GM19025 (cell line): ENCODE data around the gene SIGLEC1.

ENCODE experiments used
- ATAC-seq: cut with Tn5 transposase; IDR thresholded peaks from one replicate; pipeline ENCODE4 v1.9.1; 2021; ENCODE audit warnings: mild to moderate bottlenecking, low read depth, moderate library complexity; ENCODE audit not compliant: unreplicated experiment

Gene SIGLEC1

DNA sequence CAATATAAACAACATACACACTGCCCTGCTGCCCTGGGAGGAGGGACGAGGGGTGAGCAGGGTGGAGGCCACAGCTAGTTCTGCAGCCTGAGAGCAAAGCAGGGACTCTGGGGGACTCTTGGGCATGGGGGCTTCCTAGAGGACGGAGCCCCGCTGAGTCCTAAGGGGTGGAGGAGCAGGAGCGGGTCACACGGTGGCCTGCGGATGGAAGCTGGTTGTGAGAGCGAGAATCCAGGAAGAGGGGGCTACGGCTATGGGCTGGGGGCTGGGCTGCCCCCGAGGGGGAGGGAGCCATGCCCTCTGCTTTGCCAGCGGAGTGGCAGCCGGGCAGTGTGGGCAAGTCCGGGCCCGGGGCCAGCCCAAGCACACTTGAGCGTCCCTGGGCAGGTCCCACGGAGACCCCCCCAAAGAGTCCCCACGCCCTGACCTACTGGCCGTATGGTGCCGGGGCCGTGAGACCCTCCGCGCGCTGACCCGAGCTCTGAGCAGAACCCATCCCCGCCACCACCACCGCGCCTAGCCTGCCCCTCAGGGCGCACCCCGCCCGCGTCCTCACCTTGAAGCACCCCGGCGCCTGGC, 31.0 kb downstream of the SIGLEC1 start:
- ATAC-seq: no peak

DNA sequence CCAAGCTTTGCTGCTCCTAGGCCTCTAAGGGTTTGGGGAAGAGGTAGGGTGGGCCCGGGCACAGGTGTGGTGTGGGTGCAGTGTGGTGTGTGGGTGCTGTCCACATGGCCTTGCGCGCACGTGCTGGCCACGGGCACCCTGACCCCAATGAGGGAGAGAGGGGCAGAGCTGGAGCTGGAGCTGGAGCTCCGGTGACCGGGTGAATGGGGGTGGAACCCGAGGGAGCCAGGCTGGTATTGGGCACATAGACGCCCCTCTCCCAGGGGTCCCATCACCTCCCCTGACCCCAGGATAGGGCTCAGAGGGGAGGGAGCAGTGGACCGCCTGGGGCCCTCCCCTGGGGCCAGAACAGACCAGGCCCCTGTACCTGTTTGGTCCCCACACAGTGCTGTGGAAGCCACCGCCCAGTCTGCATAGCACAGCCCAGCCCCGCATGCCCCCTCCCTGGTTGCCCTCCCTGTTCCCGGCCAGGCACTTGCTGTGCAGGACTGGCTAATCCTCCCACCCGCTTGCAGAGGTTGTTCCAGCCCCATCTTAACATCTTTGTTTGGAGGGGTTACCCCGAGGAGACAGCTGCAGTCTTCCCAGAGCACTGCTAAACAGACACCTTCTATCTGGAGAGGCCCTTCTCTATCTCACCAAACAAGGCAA, 31.6 kb downstream of the SIGLEC1 start:
- no peak for ATAC-seq

DNA sequence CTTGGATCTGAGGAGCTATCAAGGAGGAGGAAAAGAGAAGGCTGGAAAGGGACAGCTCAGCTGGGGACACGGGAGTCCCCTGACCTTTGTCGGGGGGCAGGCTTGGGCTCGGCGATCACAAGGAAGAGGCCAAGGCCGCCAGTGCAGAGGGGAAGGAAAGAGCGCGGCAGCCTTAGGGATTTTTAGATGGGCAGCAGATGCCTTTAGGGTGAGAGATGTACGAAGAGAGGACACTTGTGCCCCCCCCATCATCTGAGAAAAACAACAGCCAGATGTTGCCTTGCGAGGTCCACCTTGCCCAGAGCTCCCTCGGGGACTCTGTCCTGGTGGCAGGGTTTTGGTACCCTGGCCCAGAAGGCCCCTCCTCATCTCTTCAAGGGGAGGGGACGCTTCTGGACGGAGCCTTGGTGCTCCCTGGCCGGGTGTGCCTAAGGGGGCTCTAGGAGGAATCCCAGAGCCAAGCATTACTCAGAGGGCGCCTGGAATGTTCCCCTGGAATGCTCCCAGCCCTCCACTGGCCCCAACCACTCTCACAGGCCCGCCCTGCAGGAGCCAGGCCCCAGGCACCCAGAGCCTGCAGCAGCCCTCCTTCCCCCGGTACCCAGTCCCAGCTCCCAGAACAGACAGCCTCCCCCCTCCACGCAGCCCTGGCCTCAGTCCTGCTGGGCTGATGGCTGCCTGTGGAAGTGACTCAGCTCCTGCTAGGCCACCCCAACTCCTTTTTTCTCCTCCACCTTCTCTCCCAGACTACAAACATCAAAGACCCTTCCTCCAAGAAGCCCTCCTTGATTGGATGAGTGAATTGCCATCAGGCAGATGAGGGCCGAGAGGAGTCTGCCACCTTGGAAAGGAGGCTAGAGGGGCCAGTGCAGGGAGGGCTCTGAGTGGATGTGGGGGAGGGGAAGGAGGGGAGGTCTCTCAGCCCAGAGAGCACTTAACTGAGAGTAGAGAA, 32.4 kb downstream of the SIGLEC1 start:
- no peak for ATAC-seq

DNA sequence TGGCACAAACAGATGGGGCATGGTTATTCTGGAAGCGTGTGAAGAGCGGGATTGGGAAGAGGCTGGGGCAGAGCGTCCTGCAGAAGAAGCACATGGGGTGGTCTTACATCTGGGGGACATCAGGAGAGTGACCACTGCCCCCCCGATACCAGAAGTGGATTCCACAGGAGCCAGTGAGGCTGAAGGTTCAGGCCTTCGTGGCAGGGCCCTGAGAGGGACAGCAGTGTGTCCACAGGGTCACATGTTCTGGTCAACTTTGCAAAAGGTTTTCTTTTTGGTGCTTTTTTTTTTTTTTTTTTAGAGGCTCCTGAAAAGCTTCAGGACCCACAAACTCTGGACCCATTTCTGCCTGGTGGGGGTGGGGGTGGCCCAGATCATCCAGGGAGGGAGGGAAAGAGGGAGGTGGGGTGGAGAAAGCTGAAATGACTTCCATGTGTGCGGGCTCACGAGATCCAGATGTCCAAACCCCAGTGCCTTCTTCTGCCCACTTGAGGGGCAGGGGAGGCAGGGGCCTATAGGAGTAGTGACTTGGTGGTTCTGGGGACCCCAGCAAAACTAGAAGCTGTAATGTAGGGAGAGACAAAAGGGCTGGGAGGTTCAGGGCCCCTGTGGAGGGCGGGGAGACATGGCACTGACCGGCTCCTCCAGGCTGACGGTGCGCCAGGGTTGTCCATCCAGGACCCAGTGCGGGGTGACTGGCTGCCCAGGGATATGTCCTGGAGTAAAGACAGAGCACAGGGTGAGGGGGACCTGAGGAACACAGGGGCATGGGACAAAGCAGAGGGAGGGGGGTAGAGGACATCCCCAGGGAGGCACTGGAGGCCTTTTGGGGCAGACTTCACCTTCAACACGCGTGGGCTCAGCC, 33.3 kb downstream of the SIGLEC1 start:
- ATAC-seq: no peak

DNA sequence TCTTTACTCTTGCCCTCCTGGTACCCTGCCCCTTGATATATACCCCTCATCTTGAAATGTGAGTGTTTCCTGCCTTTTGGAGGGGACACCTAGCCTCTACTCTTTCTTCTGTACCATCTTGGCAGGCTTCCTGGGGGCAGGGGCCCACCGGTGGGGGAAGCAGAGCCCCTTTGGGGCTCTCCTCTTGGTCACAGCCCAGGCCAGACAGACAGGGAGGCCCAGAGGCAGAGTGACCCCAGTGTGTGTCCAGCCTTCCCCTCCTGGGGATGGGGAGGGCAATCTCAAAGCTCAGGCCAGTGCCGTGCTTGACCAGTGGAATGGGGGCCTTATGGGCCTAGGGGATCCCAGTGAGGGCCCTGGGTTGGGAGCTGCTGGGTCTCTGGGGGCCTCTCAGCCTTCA, 34.2 kb downstream of the SIGLEC1 start:
- ATAC-seq: no peak

DNA sequence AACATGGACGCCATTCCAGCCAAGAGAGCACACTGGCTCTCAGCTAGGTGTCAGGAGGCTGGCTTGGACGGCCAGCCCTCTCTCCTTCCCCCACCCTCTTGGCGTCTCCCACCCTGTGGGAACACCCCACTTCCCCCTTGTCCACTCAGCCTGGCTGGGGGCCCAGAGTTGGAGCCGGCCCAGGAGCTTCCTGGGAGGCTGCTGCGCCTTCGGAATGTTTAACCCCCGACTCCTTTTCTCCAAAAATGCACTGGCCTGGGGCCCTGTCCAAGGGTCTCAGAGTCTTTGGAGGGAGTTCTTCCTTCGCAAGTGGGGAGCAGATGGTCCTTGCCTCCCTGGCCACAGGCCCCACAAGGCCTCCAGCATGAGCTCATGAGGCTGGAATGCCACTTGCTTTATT, 34.7 kb downstream of the SIGLEC1 start:
- no peak for ATAC-seq

DNA sequence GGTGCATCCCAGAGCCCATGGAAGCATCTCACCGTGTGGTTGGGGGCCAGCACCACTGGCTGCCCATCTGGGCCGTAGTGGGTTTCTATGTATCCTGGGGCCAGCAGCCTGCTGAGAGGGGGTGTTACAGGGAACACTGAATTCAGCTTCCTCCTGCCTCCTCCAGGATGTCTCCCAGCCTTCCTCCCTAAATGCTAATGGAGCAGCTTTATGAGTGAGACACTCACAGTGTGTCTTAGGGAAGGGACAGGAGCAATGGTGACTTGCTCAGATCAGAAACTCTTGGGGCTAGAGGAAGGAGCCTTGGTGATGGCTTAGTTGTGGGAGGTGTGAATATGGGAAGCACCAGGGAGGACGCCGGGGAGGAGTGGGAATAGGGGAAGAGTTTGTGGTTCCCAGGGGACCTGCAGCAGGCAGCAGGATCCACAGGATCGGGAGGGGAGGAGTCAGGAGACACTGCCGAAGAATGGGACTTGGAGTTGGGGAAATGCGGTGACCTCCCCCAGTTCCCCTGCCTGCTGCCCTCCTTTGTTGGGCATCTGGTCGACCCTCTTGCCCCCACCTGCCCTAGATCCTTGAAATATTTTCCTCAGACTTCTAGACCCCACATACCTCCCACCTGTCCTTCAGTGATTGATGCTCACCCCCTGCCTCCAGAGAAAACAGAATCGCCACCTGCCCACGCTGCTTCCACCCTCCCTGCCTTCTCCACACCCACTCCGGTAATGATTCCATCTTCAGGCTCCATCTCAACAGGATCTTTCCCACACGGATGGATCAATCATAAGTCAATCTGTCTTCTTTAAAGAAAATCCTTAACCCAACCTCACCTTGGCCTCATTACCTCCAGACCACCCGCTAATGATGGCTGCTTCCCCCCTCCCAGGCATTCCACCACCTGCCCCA, 37.2 kb downstream of the SIGLEC1 start:
- ATAC-seq: no peak

DNA sequence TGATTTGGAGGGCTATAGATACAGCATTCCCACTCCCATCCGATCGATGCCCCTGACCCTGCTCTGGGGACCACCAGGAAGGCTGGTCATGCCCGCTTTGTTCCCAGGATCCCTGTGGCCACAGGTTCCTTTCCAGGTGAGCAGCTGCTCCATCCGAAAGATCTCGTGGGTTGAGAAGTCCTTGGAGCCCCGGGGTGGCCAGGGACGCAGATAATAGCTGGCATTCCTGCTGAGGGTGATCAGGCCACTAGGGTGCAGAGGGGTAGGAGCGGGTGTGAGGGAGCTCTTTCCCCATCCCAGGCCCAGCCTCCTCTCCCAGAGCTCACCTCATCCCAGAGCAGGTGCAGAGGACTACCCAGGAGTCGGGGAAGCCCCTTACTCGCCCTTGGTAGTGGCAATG, 38.0 kb downstream of the SIGLEC1 start:
- ATAC-seq: no peak

DNA sequence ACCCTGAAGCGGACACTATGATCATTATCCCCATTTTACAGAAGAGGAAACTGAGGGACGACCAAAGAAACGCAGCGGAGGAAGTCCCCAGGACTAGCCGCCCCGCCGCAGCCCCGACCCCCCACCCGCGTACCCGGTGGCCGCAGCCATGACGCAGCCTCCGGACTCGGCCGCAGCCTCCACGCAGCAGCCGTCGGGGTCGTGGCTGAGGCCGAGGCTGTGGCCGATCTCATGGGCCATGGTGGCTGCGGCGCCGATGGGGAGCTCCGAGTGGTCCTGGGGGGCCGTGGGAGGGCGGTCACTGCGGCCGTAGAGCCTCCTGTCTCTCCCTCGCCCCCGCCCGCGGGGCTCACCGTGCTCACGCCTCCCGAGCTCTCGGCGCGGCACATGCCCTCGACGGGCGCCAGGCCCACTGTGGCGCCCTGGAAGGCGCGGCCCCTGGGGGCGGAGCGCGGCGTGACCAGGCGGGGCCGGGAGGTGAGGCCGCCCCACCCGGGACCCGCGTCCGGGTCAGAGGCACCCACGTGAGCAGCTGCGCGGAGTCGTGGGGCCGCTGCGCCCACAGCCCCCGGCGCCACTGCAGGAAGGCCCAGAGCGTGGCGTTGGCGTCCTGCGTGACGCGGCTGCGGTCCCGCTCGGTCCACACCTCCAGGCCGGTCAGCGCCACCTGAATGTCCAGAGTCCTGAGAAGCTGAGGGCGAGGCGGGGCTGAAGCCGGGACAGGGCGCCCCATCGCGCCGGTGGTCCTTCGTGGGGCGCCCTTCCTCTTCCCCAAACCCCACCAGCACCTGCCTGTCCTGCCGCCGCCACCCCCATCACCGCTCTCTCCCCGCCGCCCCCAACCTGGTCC, 39.0 kb downstream of the SIGLEC1 start:
- no peak for ATAC-seq

DNA sequence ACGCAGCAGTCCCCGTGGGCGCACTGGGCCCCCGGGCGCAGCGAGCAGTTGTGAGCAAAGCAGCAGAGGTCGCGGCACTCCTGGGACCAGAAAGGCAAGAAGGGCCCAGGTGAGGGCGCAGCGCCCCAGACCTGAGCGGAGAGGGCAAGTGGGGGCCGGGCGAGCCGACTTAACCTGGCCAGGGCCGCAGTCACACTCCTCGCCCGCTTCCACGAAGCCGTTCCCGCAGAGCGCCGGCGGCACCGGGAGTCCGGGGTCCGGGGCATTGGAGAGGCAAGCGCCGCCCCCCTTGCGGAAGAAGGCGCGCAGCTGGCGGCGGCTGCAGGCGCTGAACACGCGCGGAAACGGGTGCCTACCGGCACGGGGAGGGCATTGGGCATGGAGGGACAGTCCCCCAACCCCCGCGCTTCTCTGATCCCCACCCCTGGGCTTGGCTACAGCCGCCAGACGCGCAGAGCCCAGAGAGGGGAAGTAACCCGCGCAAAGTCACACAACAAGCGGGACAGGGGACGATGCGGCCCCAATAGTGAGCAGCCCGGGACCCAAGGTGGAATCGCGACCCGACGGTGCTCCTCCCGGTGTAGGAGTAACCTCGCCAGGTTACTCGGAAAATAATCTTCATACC, 39.7 kb downstream of the SIGLEC1 start:
- ATAC-seq: no peak

DNA sequence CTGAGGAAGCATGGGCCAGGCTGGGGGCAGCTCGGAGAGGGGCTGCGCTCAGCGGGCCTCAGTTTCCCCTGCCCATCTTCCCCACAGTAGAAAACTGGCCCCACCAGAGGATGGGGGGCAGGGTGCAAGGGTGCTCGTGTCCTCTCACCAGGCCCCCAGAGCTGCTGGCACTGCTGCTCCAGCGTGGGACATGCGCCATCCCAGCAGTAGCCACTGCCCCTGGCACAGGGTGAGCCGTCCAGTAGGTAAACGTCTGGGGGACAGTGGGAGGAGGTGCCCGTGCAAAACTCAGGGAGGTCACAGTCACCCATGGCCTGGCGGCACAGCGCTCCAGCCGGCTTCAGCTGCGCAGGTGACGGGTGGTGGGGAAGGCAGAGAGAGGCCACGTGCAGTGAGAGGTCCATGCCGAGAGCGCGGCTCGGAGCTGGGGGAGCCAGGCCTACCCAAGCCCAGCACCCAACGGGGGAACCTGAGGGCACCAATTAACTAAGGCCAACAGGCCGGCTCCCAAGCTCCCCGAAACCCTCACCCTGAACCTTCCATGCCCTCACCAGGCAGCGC, 40.3 kb downstream of the SIGLEC1 start:
- ATAC-seq: no peak

DNA sequence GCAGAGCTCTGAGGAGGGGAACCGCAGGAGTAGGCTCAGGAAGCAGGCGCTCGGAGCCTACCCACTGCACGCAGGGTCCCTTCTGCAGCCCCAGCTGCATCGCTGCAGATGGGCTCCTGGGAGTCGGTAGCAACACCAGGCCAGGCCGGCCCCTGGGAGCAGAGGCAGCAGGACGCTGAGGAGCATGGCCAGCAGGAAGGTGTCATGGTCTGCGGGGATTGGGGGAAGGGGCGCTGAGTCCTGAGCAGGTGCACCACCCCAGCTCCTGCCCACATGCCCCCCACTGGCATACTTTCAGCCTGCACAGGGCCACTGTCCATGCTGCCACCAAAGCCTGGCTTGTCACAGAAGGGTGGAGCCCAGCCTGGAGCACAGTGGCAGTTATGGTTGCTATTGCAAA, 41.5 kb downstream of the SIGLEC1 start:
- ATAC-seq: no peak

DNA sequence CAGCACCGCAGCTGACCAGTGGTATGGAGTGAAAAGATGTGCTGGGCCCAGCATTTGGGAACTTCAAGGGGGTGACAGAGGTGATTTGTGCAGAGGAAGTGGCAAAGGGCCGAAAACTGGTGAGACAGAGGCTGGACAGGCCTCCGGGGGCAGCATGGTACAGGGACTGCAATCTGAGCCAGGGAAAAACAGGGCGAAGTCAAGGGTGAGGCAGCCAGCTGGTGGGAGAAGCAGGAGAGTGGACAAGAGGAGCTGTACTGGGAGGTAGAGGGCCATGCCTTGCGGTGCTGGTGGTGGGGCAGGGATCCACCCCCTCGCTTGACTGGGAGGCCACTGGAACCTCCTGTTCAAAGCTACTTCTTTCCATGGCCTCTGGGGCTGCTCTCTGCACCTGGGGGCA, 41.9 kb downstream of the SIGLEC1 start:
- no peak for ATAC-seq

DNA sequence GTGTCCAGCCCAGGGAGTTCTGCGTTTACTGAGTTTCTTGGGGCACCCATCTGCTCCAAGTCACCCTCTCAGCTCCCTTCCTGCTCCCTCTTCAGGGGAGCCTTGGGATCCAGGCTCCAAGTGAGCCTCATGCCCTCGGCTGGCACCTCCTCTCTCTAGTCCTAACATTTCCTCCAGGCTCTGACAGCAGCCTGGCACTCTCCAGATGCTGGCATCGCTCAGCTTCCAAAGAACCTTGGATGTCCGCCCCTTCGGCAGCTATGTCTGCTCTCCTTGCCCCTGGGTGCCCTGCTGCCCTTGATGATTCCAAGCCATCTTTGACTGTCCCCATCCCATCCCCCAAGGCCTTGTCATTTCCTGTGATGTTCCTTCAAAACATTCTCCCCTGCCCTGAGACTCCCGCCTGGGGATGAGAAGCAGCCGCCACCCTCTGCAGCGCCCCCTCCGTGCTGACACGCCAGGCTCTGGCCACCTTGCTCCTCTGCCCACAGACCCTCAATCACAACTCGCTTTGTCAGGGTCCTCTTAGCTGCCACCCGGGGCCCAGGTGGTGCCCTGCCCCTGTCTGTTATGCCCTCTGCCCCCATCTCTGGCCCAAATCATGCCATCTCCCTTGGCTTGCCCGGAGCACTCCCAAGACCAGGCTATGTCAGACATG, 42.6 kb downstream of the SIGLEC1 start:
- no peak for ATAC-seq

DNA sequence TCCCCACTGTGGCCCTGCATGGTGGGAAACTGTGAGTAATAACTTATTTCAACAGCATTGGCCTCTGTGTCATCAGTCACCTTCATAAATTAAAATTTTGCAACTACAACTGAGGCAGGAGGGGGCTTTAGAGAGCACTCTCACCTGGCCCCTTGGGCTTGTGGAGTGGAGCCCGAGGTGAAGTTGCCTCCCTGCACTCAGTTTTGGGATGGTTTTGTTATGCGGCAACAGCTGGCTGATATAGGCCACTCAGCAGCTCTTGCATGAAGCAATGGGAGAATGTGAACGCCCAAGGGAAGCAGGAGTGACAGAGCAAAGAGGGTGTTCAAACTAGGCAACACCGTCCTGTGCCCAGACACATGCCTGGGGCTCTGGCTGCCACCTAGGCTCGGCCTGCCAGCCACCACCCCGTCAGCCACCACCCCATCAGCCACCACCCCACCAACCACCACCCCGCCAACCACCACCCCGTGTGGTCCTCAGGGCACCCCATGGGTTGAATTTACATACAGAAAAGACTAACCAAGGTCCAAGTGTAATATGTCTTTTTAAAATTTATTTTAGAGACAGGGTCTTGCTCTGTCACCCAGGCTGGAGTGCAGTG, 44.9 kb downstream of the SIGLEC1 start:
- ATAC-seq: no peak

DNA sequence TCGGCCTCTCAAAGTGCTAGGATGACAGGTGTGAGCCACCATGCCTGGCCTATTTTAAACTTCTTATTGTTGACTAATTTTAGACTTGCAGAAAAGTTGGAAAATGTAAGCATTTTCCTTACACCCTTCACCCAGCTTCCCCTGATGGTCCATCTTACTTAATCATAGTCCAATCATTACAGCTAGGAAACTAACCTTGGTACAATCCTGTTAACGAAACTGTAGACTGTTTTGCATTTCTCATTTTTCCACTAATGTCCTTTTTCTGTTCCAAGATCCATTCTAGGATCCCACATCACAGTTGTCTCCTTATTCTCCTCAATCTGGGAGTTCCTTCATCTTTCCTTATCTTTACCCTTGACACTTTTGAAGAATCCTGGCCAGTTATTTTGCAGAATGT, 48.5 kb downstream of the SIGLEC1 start:
- ATAC-seq: no peak
